ENCODE measurements around the gene SPECC1. TPM values are rescaled to one million over a fixed set of nuclear protein-coding genes. Genes with fewer than 3 reads are reported as not detected.
"Not testable (repeated sequence)": the region's sequence is repeated elsewhere in the genome, so short reads cannot be mapped to it uniquely, and the experiment has no call there.

The SPECC1 gene
- total RNA-seq, 1 experiment from 2014 or later = 128 TPM

DNA sequence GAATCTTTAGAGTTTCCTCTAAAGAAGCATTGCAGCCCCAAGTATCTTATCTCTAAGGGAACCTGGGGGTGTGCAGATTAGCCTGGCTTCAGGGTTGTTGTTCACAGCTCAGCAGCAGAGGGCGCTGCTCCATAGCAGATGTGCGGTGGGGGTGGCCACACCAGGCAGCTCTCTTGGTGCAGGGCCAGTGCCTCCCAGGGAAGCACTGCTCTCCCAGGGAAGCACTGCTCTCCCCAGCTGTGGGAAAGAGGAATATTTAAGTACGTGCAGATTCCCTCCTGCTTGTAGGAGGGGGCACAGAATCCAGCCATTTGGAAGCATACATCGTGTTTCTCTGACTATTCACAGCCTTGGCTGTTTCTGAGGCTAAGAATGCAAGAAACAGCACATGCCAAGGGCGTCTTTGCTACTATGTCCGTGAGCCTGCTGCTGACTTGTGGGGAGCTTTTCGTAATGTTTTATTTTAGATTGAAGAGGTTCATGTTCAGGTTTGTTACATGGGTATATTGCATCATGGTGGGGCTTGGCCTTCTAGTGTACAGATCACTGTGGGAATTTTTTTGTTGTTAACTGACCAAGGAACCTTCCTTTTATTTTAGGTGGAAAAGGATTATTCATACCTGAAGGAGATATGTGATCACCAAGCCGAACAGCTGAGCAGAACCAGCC, 217.8 kb downstream of the SPECC1 start:
- BruUV-seq (replicated peaks) = no TSS peak
- peaks cover 8% of the 10 kb centered on the region; the same call in 1 of the 2 replicates for H3K79me2 ChIP-seq (ENCODE audit: low read depth)
- H3K9me3 ChIP-seq (ENCODE audit: insufficient read depth, low read depth) = no peaks in the 10 kb centered on the region
- peaks cover 21% of the 10 kb centered on the region for H3K4me1 ChIP-seq (replicated peaks; ENCODE audit: insufficient read depth)
- CTCF ChIA-PET = interaction anchor here (0.5 to 1.1 kb wide), 3 partner anchors 20 to 474 kb away, joined by 3 to 4 read pairs (median 4); no protein-coding TSS in a partner anchor
- POLR2A ChIA-PET (ENCODE audit: unreplicated experiment) = interaction anchor here (0.6 to 0.7 kb wide), 4 partner anchors 36 to 249 kb away, joined by 4 to 8 read pairs (median 5); no protein-coding TSS in a partner anchor
- intact Hi-C loops (cut with micrococcal nuclease; ENCODE audit: unreplicated experiment) = loop anchor here (2.0 to 10.0 kb wide), 4 partner anchors 56 to 618 kb away; no protein-coding TSS in a partner anchor
- 0 out of 2 replicates have a peak, but pooled peaks cover 2% of the 10 kb centered on the region for H3K36me3 ChIP-seq (ENCODE audit: low read depth)
- H3K27me3 ChIP-seq (ENCODE audit: insufficient read depth, low read depth) = no peaks in the 10 kb centered on the region
- H4K20me1 ChIP-seq (ENCODE audit: insufficient read depth) = no peaks in the 10 kb centered on the region
- H3K27ac ChIP-seq = 0 out of 2 replicates have a peak overlapping the region, but pooled peaks have one; percentile 13
- H3K4me2 ChIP-seq = no peak overlapping the region
- H3F3A ChIP-seq (ENCODE audit: insufficient read depth, low read depth) = peaks cover 4% of the 10 kb centered on the region; the same call in 1 of the 2 replicates
- TF ChIP-seq EZH2 (IDR thresholded peaks at IDR 0.05; ENCODE audit: low read depth) (no peak), CTCF (conservative IDR thresholded peaks at IDR 0.05) (peak; percentile 91)
- H3K9me2 ChIP-seq (ENCODE audit: insufficient read depth) = no peaks in the 10 kb centered on the region
- no peak overlapping the region for H3K4me3 ChIP-seq
- DNase-seq = peak; percentile 42 to 76
- H2AFZ ChIP-seq = no peak overlapping the region

DNA sequence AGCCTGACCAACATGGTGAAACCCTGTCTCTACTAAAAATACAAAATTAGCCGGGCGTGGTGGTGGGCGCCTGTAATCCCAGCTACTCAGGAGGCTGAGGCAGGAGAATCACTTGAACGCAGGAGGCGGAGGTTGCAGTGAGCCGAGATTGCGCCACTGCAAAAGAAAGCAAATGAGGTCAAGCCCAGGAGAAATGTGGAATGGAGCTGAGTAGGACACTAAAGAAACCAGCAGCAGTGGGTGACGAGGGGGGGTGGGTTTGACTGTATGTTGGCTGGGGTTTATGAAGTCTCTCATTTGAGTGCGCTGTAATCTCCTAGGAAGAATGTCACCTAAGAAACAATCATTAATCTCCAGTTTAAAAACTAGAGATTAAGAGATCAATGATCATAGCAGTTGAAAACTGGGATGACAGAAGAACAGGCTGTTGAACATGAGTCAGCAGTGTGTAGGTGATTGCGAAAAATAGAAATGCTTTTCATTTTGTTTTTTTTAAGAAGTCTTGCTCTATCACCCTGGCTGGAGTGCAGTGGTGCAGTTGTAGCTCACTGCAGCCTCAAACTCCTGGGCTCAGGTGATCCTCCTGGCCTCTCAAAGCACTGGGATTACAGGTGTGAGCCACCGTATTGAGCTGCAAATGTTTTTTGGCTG, 218.7 kb downstream of the SPECC1 start:
- Histone ChIP-seq H3K27ac (peak overlapping the region; percentile 13), H3K4me2 (0 out of 2 replicates have a peak overlapping the region, but pooled peaks have one; percentile 10), H3K4me1 (replicated peaks; ENCODE audit: insufficient read depth) (peaks cover 21% of the 10 kb centered on the region)
- CTCF ChIA-PET; H2AFZ ChIP-seq; H3F3A ChIP-seq (ENCODE audit: insufficient read depth, low read depth); H3K9me3 ChIP-seq (ENCODE audit: insufficient read depth, low read depth); H3K36me3 ChIP-seq (ENCODE audit: low read depth); H3K9me2 ChIP-seq (ENCODE audit: insufficient read depth); H3K27me3 ChIP-seq (ENCODE audit: insufficient read depth, low read depth); H3K79me2 ChIP-seq (ENCODE audit: low read depth); H3K4me3 ChIP-seq; BruUV-seq (replicated peaks); H4K20me1 ChIP-seq (ENCODE audit: insufficient read depth): not testable (repeated sequence)
- intact Hi-C loops (cut with micrococcal nuclease; ENCODE audit: unreplicated experiment) = loop anchor here (2.0 to 10.0 kb wide), 4 partner anchors 57 to 617 kb away; no protein-coding TSS in a partner anchor
- peak in 1 of 2 experiments; percentile 37 for DNase-seq
- POLR2A ChIA-PET (ENCODE audit: unreplicated experiment) = interaction anchor here (0.5 to 0.7 kb wide), 2 partner anchors 244 to 250 kb away, joined by 8 to 9 read pairs; no protein-coding TSS in a partner anchor

DNA sequence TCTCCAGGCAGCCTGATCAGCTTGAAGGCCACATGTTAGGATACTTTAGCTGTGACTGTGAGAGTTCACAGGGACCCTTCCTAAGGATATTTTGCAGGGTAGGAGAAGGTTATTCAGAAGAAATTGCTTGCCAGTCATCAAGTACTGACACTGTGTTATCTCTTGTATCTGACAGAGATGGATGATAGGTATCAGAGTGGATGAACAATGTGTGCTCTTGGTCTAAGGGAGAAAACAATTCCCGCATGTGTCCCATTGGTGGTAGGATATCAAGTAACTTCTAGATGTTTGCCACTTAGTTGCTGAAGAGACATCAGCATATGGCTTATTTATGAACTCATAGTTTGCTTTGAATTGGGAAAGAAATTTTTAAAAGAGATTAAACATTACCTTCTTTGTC, 219.3 kb downstream of the SPECC1 start:
- no peaks in the 10 kb centered on the region for H4K20me1 ChIP-seq (ENCODE audit: insufficient read depth)
- peaks cover 21% of the 10 kb centered on the region for H3K4me1 ChIP-seq (replicated peaks; ENCODE audit: insufficient read depth)
- no peaks in the 10 kb centered on the region for H3K27me3 ChIP-seq (ENCODE audit: insufficient read depth, low read depth)
- no peak for DNase-seq
- no peak for TF ChIP-seq CTCF (conservative IDR thresholded peaks at IDR 0.05)
- TF ChIP-seq EZH2 (IDR thresholded peaks at IDR 0.05; ENCODE audit: low read depth) = no peak
- peaks cover 11% of the 10 kb centered on the region; the same call in 1 of the 2 replicates for H3K36me3 ChIP-seq (ENCODE audit: low read depth)
- peaks cover 8% of the 10 kb centered on the region; the same call in 1 of the 2 replicates for H3K79me2 ChIP-seq (ENCODE audit: low read depth)
- ChIA-PET POLR2A (ENCODE audit: unreplicated experiment) (interaction anchor here (0.5 kb wide), 1 partner anchor 245 kb away, joined by 9 read pairs; no protein-coding TSS in a partner anchor), CTCF (no interaction called here)
- peak overlapping the region; percentile 13; the same call in 1 of the 2 replicates for H3K27ac ChIP-seq
- H2AFZ ChIP-seq = no peak overlapping the region
- H3K9me3 ChIP-seq (ENCODE audit: insufficient read depth, low read depth) = no peaks in the 10 kb centered on the region
- 0 out of 2 replicates have a peak overlapping the region, but pooled peaks have one; percentile 10 for H3K4me2 ChIP-seq
- H3F3A ChIP-seq (ENCODE audit: insufficient read depth, low read depth) = peaks cover 4% of the 10 kb centered on the region; the same call in 1 of the 2 replicates
- H3K4me3 ChIP-seq = no peak overlapping the region
- intact Hi-C loops (cut with micrococcal nuclease; ENCODE audit: unreplicated experiment) = loop anchor here (5.0 to 10.0 kb wide), 2 partner anchors 236 to 616 kb away; no protein-coding TSS in a partner anchor
- no peaks in the 10 kb centered on the region for H3K9me2 ChIP-seq (ENCODE audit: insufficient read depth)
- BruUV-seq (replicated peaks) = no TSS peak

Data from PC-9 (cell line).